ENCODE measurements around the gene CLIC5. TPM values are rescaled to one million over a fixed set of nuclear protein-coding genes. Genes with fewer than 3 reads are reported as not detected.
A peak's percentile ranks its signal among the peaks of the same experiment; 100 is the strongest.

The CLIC5 gene
- total RNA-seq, 1 donor from 2014 or later = 0.24 TPM

DNA sequence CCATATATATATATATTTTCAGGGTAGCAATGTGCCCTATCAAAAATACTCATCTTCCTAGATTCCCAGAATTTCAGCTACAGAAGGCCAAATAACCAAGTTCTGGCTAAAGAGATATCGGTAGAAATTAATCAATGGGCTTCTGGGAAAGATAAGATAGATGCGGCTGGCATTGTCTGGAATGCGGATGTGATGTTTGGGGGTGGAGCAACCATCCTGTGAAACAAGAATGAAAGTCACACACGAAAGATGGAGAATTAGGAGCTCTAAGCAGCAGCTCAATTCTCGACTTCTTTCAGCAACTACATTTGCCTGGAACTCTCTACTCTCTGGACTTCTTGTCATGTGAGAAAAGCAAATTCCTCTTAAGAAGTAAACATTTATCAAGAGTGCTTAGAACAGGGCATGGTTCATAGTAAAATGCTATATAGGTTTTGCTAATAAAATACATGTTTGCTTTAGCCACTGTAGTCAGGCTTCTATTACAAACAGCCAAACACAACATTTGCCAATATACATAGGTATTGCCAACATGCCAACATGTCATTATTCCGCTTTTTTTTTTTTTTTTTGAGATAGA is 90.8 kb downstream of the CLIC5 start:
- ATAC-seq = no peak

DNA sequence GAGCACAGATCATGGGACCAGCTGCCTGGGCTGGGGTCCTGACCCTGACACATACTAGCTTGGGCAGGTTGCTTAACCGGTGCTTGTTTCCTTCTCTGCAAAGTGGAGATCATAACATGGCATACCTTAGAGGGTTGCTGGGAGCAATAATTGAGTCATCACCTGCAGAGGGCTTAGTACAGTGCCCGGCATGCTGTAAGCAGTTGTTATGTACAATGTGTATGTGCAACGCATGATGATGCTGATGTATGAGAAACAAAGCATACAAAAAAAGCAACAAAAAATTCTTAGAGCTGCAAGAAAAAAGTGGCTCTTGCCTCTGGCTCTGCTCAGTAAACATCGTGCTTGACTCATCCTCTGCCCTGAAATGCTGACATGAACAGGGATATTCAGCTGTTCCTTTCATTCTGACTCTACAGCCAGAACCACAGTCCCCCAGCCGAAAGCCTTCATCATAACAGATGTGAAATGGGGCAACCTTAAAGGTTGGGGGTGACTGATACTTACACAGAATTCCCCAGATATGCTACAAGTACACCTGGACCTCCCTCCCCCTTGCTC is 91.7 kb downstream of the CLIC5 start:
- ATAC-seq = peak; percentile 64

DNA sequence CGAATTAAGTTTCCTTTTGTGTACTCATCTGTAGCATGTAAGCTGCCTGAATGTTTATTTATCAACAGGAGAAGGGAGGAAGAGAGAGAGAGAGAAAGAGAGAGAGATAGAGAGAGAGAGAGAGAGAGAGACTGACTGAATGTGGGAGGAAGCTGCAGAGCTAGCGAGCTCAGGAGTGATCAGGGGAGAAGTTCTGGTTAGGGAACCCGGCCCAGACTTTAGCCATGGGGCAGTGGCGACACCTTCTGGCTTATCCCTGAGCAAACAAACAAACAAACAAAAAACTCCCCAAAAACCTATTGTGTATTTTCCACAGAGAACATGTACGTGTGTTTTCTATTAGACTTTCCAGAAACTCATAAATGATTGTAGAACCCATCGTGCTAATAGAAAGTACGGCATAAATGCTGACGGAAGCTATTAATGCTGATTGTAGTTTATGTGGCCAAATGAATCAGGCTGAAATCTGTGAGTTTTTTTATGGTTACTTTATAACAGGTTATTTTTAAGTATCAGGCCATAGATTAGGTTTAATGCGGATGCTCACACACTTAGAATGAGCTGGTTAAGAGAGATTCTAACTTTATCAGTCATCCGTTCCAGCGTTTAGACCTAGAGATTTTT is 92.8 kb downstream of the CLIC5 start:
- peak; percentile 79 for ATAC-seq

DNA sequence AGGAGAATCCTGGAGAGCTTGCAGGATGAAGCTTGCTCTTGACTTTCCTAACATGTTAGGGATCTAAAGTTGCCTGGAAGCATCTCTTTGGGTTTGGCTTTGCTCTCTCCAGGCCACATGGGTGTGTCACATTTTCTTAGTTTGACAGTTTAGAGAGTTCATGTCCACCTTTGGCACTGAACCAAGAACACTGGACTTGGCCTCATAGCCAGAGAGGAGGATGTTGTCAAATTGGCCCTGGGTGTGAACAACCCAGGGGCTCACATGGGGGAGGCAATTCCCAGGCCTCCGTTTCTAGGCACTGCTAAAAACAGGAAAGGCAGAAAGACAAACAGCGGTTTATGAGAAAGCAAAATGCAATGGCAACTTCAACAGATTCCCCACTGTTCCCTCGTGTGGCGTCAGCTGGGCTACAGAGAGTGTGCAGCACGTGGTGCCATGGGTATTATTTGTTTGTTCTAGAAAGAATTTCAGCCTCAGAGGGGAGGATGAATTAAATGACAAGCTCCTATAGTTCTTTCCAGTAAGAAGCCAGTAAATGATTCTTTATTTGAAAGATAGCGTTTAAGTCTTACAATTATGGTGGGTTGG is 93.9 kb downstream of the CLIC5 start:
- no peak for ATAC-seq

DNA sequence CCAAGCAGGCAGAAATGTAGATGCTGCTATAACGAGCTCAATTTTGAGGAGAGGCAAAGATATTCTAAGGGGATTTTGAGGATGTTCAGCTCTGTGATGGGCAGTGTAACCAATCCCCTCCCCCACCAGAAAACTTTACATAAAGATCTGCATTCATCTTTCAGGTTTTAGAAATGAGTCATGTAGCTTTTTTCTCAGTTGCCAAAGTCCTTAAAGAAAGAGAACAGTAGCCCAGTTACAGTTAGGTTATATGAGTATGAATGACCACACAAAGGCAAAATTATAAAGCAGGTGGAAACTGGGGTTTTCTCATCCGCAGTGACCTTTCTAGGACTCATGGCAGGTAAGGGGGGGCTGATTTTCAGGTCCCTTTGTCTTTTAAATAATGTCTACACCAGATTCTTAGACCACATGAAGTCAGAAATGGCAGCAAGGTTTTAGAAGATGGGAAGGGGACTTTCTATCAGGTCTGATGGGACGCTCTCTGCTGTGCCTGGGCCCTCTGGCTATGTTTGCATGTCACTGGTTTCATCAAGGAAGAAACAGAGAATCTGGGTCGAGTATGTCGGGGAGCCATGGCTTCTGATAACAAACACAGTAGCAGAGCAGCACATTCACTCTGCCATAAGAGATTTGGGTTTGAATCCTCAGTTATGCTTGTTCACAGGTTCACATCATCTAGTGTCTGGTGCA is 94.7 kb downstream of the CLIC5 start:
- no peak for ATAC-seq

DNA sequence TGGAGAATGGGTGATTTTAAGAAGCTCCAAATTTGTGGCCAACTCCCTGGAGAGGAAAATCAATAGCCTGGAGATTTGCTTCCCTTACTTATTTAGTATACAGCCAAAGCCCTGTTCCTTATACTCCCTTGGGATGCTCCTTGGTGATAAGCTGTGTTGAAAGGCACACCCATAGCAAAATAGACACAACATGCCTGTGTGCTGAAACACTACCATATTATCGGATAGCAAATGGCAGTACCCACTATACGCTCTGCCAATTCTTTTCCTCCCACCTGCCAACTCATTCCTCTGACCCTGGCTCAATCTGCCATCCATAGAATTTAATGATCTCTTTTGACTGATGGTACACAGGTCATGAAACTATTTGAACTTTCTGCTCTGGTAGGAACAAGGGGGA is 98.2 kb downstream of the CLIC5 start:
- ATAC-seq = no peak

DNA sequence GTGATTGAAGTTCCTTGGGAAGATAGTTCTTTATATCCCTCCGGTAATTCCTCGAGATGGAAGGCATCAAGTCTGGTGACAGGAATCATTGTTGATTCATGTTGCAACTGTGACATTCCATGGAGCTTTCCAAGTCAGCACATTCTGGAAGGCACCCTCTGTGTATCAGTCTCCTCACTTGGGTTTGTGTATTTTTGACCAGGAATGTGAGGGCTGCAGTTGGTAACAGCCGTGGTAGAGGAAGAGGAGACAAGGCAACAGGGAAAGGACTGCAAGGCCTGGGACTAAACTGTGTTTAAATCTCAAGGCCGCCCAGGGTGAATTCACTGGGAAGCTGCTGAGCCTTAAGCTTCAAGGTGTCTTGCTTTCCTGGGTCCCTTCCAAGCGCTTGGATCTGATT is 99.0 kb downstream of the CLIC5 start:
- no peak for ATAC-seq

DNA sequence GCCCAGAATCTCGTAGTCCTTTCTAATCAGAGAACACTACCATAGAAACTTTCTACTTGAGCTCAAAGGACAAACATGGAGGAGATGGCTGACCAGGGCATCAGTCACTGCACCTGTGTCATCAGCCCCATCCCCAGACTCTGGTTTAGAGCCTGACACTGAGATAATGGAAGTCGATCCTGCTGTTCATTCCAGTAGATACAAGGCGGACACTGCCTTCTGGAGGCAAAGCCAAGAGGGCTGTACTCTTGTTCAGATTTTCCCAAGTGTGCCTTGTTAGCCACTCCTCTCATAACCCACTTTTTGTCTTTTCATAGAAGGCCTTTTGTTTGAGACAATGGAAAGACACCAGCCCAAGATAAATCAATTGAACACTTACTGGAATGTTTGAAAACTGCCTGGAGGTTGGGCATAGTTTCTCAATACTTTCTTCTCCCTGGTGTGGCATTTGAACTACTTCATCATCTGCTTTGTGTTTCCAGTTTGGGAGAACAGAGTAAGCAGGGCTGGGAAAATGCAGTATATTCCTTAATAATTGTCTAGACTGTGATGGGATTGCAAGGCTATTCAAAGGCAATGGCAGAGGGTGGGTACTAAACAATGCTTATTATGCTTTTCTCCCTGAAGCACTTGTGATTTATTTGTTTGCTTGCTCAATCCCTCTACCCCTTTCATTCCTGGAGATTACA is 99.7 kb downstream of the CLIC5 start:
- no peak for ATAC-seq

DNA sequence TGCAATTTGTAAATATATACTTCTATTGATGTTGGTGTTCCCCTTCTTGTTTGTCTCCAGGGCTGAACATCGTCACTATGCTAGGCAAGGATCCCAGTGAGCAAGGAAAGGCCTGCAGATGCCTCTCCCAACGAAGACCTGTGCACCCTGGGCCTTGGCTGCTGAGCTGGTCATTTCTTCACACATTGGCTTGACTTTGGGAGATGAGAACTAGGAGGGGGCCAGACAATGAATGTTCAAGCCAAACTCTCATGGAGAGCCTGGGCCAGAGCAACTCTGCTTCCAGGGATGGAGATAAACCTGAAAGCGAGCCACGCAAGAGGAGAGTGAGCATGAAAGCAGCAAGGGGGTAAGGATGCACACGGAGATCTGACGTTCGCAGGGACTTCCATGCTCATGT is 104.0 kb downstream of the CLIC5 start:
- no peak for ATAC-seq

DNA sequence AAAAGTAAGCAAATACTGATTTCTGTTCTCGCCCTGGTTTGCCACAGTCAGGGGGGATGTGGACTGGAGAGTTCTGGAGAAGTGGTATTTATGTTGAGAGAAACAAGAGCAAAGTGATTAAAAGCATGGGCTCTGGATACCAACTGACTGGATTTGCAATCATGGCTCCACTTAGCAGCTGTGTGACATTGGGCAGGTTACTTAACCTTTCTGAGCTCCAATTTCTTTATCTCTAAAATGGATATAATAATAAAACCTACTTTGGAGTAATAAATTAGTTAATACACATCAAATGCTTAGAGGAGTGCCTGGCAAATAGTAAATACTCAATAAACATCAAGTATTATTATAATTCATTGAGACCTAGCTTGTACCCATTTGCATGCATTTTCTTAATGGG is 111.7 kb downstream of the CLIC5 start:
- ATAC-seq = no peak

DNA sequence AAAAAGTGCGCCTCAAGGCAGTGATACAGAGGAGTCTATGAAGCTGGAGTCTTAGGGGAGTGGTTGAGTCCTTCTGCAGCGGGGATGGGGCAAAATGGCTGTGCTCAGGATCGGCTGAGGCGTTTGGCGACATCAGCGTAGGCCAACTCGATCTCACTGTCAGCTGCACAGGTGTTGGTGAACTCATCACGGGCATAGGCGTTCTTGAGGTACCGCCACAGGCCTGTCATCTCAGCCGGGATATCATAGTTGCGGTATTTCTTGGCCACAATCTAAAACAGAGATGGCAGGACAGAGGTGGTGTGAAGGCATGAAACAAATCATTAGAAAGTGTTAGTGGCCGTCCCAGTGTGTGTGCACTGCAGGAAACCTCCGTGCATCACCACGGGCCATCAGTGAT is 112.7 kb downstream of the CLIC5 start:
- ATAC-seq = no peak

DNA sequence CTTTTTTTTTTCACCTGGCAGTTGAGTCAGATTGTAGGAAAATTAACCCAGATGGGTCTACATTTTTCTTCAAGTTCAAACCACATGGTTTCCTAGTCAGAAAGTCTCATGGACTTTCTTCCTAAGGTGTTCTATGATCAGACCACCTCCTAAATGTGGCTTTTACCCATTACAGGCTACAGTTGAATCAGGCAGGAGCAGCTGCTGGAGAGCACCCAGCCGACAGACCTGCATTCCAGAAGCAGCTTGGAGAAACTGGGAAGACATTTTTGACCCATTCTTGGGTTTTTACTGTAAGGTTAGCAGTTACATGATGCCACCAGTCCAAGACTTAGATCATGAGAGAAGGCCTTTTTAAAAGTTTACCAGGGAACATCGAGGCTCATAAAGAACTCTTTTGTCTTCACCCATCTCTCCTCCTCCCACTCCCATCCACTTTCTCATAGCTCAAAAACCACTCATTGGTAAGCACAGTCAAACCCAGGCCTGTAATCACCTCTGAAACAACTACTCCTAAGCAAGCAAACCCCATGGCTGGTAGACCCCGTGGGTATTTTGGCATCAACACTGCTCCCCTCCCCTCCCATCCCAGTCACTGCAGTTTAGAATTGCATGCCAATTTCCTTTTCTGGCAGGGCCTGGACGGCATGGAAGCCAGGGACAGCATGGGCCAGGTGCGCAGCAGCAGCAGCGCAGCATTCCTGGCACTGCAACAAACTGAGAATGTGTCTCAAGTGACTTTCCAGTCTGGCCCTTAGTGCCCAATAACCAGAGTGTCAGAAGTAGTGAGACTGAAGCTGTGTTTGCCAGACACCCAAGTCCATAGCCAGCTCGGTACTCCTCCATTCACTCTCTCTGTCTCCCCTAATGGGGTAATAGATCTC is 113.7 kb downstream of the CLIC5 start:
- no peak for ATAC-seq

DNA sequence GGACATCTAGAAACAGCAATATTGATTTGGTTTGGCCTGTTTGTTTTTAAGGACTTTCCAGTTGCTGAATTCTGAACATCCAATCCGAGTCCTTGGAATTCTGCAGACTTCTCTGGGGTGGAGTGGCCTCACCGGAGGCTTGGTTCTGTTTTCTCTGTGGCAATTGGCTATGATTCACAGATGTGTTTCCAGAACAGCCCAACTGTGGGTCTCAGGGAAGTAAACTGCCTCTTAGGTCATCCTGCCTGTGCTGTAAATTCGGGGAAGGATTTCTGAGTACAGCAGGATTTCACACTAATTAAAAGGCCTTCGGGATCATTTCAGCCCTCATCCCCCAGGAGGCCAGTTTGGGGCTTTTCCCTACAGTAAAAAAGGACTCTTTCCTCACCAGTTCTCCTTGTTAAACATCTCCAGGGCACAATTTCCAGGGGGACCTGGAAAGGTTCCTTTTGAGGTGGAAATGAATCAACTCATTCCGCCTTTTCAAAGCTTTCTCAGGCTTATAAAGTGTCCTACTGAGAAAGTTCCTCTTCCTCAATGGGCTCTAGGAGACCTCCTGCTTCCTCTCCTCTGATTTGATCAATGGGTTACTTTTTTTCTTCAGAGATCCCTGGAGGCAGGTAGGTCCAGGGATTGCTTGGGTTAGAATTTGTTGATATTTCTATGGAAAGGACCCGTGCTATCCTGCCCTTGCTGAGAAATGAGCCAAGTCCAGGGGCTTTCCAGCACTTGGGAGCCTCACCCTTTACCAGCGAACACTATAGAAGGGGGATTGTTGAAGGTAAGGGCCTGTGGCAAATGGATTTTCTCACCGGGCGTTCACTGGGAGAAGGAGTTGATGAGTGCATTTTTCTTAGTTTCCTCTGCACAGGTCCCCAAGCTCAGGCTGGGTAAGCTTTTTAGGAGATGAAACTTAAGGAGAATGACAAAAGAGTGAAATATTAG is 114.6 kb downstream of the CLIC5 start:
- no peak for ATAC-seq

DNA sequence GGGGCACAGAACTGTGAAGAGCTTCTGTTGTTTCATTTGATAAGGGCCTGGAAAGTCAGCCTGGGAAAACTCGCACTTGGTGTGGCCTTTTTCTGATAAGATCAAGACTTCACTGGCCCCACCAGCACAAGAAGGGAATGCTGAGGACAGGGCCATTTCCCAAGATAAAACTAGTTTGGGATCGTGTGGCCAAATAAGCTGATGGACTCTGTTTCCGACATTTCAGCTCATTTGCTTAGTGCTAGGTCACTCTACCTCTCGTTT is 116.0 kb downstream of the CLIC5 start:
- no peak for ATAC-seq

DNA sequence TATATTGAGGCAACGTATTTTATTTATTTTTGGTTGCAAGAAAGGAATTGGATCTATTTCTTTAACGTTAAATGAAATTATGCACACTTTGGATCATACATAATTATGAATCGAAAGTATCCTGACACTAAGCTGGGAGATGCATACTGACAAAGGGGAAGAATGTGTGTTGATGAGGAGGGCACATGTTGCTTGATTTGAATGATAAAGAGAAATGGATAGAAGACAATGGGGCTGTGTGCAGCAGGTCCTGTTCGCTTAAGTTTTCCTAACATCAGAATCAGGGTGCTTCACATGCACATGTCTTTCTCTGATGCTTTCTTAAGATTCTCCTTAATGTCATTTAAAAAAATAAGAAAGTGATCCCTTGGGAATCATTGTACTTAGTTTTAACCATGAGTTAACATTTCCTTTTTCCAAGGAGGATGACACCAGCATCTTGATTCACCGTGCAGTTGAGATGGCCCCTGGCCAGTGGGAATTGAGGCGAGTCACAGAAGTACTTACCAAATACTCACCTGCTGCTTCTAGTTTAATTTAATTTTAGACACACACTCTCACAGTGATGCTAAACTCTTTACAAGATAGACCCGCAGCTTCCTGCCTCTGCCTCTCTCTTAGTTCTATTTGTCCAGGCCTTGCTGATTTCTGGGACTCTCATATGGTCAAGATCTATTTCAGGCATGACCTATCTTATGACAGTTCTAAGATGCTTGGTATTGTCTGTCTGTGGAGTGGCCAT is 116.5 kb downstream of the CLIC5 start:
- ATAC-seq = no peak

DNA sequence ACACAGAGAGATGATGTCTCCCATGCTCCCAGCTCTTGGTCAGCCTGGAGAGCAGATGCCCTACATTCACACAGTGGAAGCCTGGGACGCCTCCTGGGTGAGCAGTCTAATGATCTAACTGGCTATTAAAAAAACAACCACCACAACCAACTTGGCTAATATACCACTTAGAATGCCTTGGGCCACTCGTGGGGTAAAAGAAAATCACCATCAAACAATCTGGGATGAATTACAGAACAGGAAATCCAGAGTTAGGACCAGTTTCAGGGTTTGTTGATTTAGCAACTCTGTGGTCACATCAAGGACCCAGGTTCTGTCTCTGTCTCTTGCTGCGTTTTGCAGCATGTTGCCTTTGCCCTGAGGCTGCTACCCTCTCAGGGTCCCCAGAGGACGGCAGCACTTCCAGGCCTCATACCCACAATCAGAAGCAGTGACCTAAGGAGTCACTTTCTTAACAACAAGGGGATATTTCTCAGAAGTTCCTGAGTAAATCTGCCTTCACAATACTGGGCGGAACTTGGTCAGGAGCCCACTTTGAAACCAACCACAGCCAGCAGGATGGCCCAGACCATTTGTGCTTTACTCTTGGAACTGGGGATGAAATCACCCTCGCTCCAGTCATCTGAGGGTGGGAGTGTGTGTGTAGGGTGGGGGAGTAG is 118.7 kb downstream of the CLIC5 start:
- no peak for ATAC-seq

DNA sequence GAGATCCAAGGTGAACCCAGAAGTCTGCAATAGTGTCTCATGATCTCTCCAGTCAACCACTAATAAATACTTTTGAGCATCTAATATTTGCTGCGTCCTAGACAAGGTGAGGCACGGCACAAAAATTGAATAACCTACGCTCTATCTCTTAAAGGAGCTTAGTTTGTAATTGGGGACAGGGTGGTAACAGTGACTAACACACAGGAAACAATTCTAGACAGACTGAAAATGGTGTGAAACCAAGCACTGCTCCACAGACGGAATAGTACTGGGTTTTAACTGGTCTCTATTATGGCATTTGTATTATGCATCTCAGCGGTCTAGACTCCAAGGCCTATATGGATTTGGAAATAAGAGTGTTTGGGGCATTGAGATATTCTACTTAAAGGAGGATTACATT is 120.1 kb downstream of the CLIC5 start:
- no peak for ATAC-seq

DNA sequence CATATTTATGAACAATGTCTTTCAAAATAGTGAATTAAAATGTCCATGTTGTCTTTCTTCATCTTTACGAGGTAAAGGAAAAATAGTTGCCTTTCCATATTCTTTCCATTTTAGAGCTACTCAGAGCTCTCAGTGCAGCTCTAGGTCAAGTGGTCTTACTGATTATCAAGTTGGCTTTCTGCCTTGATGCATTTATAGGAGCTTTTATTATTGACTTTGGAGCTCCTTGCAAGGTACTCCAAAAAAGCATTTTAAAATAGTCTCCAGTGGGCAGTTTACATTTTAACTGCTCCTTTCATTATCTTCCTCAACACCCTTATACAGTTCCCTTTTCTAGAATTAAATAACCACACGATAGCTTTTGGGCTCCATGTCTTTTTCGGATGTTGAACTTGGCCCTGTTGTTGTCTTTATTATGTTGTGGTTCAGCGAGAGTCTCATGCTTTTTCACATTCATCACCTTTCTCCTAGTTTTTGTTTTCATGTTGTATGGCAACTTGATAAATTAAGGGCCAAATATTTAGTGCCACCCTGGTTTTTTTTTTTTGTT is 122.9 kb downstream of the CLIC5 start:
- no peak for ATAC-seq

DNA sequence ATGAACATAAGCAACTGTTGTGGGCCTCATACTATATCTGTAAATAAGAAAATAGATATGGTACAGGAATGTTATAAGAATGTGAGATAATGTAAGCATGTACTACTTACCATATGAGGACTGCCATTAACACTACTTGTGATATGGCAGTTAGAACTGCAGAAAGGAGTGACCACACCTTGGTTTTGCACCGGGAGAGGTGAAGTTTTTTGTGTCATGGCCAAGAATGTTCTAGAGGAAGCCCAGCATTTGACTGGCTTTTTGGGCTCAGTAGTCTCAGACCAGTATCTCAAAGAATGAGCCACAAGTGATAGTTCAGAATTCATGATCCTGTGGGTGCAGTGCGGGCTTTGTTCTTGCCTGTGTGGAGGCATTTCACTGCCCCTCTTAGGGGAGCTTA is 123.5 kb downstream of the CLIC5 start:
- no peak for ATAC-seq
